NCI-H146 treated with DMSO at 0.1 percent for 48 hours (cell line): ENCODE measurements around the gene PLCG2.

ENCODE experiments used
- DNase-seq: peaks from one replicate; lab custom pipeline; 2025; ENCODE audit not compliant: unreplicated experiment; lab: John Stamatoyannopoulos, UW

PLCG2 gene

GRCh38 chr16:81814751-81815428 is 35.8 kb downstream of the PLCG2 start:
- no peak for DNase-seq

- DNase-seq: no peak
Observed at GRCh38 chr16:81815429-81815766, 36.3 kb downstream of the PLCG2 start.

- no peak for DNase-seq
Observed at GRCh38 chr16:81816351-81816750, 37.3 kb downstream of the PLCG2 start.

GRCh38 chr16:81816793-81817210 is 37.7 kb downstream of the PLCG2 start:
- DNase-seq: no peak

- DNase-seq: no peak
Observed at GRCh38 chr16:81817296-81817695, 38.2 kb downstream of the PLCG2 start.

GRCh38 chr16:81817789-81818567 is 38.9 kb downstream of the PLCG2 start:
- no peak for DNase-seq

GRCh38 chr16:81818568-81818896 is 39.4 kb downstream of the PLCG2 start:
- no peak for DNase-seq

- no peak for DNase-seq
Observed at GRCh38 chr16:81818905-81819304, 39.8 kb downstream of the PLCG2 start.

- no peak for DNase-seq
Observed at GRCh38 chr16:81821436-81822128, 42.5 kb downstream of the PLCG2 start.

- DNase-seq: no peak
Observed at GRCh38 chr16:81823111-81823510, 44.0 kb downstream of the PLCG2 start.

- DNase-seq: no peak
Observed at GRCh38 chr16:81823734-81824133, 44.6 kb downstream of the PLCG2 start.

GRCh38 chr16:81826523-81826922 is 47.4 kb downstream of the PLCG2 start:
- no peak for DNase-seq

GRCh38 chr16:81830845-81831540 is 51.9 kb downstream of the PLCG2 start:
- no peak for DNase-seq

- DNase-seq: no peak
Observed at GRCh38 chr16:81831722-81832126, 52.6 kb downstream of the PLCG2 start.

- DNase-seq: no peak
Observed at GRCh38 chr16:81832801-81833547, 53.9 kb downstream of the PLCG2 start.

GRCh38 chr16:81833751-81834150 is 54.7 kb downstream of the PLCG2 start:
- no peak for DNase-seq

GRCh38 chr16:81834868-81835267 is 55.8 kb downstream of the PLCG2 start:
- DNase-seq: no peak

- no peak for DNase-seq
Observed at GRCh38 chr16:81836279-81837054, 57.4 kb downstream of the PLCG2 start.

- no peak for DNase-seq
Observed at GRCh38 chr16:81837312-81837751, 58.2 kb downstream of the PLCG2 start.

- no peak for DNase-seq
Observed at GRCh38 chr16:81838794-81839193, 59.7 kb downstream of the PLCG2 start.
